ENCODE measurements around the gene MED12L. TPM values are rescaled to one million over a fixed set of nuclear protein-coding genes. Genes with fewer than 3 reads are reported as not detected.
A peak's percentile ranks its signal among the peaks of the same experiment; 100 is the strongest.

MED12L gene
- total RNA-seq, 1 experiment from 2014 or later: 0.29 TPM

DNA sequence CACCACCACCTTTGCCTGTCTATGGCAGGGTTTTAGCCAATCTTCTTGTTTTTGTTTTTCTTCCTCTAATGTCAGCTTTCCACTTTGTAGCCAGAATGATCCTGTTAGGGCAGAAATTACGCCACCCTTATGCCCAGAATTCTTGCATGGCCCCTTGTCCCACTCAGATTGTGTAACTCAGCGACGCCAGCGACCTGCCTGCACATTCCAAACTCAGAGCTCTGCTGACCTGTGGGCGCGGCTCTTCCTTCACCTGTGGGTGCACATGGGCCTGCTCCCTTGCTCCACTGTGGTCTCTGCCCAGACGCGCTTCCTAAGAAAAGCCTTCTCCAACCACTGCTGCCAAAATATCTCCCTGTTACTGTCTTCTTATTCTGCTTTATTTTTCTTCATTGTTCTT is 45.0 kb downstream of the MED12L start:
- H3K4me3 ChIP-seq: no peak overlapping the region
- H3K36me3 ChIP-seq: no peaks in the 10 kb centered on the region
- H3K27me3 ChIP-seq (replicated peaks): peaks cover 5% of the 10 kb centered on the region; the same call in 1 of the 2 replicates
- no peak overlapping the region for H3K27ac ChIP-seq
- H3K4me1 ChIP-seq (replicated peaks): no peaks in the 10 kb centered on the region
- H3K9me3 ChIP-seq (replicated peaks): no peaks in the 10 kb centered on the region
- no peak for DNase-seq (ENCODE audit: low read depth in 1 of 2, low spot score in 2 of 2)

DNA sequence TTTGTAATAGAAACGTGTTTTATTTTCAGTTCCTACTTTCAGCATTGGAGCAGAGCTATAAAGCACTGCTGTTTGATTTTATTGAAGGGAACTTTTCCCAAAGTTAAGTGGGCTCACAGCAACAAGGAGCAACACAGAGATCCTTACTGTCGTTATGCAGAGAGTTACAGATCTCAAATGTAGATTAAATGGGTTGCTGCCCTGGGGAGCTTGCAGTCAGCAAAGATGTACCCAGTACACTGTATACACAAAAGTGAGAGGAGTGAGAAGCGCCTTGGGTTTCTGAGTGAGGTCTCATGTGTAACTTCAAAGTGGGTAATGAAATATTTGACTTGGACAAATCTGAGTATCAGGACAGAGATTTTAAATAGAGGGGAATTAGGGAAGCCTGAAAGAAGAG is 47.7 kb downstream of the MED12L start:
- H3K9me3 ChIP-seq (replicated peaks): no peaks in the 10 kb centered on the region
- H3K27me3 ChIP-seq (replicated peaks): peaks cover 5% of the 10 kb centered on the region; the same call in 1 of the 2 replicates
- DNase-seq (ENCODE audit: low read depth in 1 of 2, low spot score in 2 of 2): no peak
- no peaks in the 10 kb centered on the region for H3K4me1 ChIP-seq (replicated peaks)
- no peak overlapping the region for H3K27ac ChIP-seq
- H3K36me3 ChIP-seq: no peaks in the 10 kb centered on the region
- H3K4me3 ChIP-seq: no peak overlapping the region

DNA sequence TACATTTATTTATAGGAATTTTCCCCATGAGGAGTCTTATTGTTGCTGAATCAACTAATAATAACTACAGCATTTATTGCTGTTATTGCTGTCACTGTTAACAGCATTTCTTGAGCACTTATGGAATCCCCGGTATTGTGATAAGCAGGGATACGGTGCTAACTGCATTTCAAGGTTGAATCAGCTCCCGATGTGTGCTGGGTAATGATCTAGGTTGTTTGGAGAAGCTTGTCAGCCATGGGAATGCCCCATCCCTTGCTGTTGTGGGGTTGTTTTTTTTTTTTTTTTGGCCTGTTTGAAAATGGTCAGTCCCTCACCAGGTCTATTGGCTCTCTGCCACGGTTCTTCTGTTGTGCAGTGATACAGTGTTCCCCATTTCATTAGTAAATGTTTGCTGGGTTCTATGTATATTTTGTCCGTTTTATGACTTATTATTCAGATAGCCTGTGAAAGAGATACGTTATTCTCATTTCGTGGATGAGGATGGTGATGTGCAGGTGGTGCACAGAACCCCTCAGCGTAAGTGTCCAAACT is 48.5 kb downstream of the MED12L start:
- H3K4me3 ChIP-seq: no peak overlapping the region
- no peaks in the 10 kb centered on the region for H3K9me3 ChIP-seq (replicated peaks)
- no peaks in the 10 kb centered on the region for H3K36me3 ChIP-seq
- no peak for DNase-seq (ENCODE audit: low read depth in 1 of 2, low spot score in 2 of 2)
- H3K27ac ChIP-seq: no peak overlapping the region
- no peaks in the 10 kb centered on the region for H3K4me1 ChIP-seq (replicated peaks)
- H3K27me3 ChIP-seq (replicated peaks): peaks cover 5% of the 10 kb centered on the region; the same call in 1 of the 2 replicates

DNA sequence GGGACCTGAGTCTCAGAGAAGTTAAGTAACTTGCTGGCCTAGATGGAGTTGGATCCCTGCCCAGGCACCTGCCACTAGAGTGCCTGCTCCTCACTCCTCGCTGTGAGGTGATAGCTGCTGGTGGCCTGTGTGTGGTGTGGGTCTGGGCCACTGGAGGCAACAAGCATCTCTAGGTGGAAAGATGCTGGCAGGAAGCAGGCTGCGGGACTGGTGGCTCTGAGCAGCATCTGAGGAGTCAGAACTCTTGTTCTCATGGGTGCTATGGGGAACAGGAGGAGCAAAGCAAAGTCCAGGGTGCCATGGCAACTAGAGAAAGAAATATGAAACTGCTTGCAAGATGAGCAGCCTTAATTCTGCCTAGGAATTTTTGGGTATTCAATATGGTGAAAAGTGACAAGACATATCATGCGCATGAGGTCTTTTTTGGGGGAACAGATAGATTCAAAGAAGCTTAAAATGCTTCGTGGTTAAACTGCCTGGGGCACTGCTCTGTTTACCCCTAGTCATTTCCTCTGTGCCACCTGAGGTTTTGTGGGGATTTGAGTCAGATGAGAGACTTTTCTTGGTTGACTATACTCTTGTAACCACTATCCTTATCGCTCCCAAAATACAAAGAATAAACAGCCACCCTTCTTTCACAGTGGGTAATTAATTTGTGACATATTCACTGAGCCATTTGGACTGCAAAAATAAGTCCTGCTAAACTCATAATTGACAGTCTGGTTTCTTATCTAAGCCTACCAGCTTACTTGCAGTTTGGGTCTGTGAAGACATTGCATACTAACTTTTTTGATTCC is 50.3 kb downstream of the MED12L start:
- Histone ChIP-seq H3K27ac (no peak overlapping the region), H3K4me1 (replicated peaks) (no peaks in the 10 kb centered on the region), H3K27me3 (replicated peaks) (peaks cover 11% of the 10 kb centered on the region; the same call in 1 of the 2 replicates), H3K36me3 (no peaks in the 10 kb centered on the region), H3K9me3 (replicated peaks) (no peaks in the 10 kb centered on the region), H3K4me3 (no peak overlapping the region)
- DNase-seq (ENCODE audit: low read depth in 1 of 2, low spot score in 2 of 2): no peak

DNA sequence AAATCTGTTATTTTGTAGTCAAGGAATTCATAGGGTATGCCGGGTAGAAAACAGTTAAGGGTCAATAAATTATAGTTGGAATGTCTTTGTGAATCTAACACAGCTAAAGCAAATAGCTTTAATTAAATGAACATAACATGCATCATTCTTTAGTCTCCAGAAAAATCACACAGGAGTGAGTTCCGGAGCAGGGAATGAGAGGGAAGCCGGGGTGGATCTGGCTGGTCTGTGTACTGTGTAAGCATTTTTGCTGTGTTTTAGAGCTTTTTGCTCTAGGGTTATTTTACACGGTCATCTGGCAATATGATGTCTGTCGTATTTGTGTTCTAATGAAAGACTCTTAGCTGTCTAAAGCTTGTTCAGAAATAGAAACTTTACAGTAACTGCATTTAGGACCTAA is 57.5 kb downstream of the MED12L start:
- H3K27me3 ChIP-seq (replicated peaks): peaks cover 20% of the 10 kb centered on the region
- no peaks in the 10 kb centered on the region for H3K9me3 ChIP-seq (replicated peaks)
- DNase-seq (ENCODE audit: low read depth in 1 of 2, low spot score in 2 of 2): no peak
- H3K4me1 ChIP-seq (replicated peaks): peaks cover 7% of the 10 kb centered on the region
- no peak overlapping the region for H3K27ac ChIP-seq
- H3K36me3 ChIP-seq: no peaks in the 10 kb centered on the region
- H3K4me3 ChIP-seq: no peak overlapping the region

DNA sequence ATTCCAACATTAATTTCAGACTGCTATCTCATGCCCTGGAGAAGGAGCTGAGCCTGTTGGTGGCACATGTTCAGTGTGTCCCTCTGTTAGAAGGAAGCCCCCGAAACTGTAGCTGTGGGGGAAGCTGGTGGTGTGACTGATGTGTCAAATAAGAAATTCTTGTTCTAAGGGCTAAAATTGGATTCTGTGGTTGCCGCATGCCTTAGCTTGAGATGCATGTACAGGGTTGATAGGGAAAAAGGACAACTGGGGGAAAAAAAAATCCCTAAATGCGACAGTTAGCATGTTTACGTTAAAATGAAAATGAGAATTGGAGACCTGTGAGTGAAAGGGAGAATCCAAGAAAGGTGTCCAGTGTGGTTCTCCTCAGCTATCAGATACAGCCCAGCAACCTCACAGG is 58.6 kb downstream of the MED12L start:
- Histone ChIP-seq H3K27me3 (replicated peaks) (peaks cover 20% of the 10 kb centered on the region), H3K27ac (no peak overlapping the region), H3K4me1 (replicated peaks) (peaks cover 7% of the 10 kb centered on the region)

DNA sequence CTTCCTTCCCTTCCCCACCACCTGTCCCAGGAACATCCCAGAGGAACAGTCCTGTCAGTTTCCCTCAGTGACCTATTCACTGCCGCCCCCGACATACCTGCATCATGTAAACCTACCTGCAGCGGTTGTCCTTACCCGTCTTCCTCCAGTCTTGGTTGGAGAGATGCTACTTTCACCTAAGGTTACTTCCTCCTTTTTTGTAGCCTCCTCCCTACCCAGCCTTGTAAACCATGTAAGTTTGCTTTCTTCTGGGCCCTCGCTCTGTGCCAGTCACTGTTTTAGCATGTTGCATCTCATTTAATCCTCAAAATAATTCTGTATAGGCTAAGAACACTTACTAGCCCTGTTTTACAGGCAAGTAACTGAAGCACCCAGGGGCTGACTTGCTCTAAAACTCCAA is 59.3 kb downstream of the MED12L start:
- no peak overlapping the region for H3K27ac ChIP-seq
- DNase-seq (ENCODE audit: low read depth in 1 of 2, low spot score in 2 of 2): no peak
- no peaks in the 10 kb centered on the region for H3K9me3 ChIP-seq (replicated peaks)
- peaks cover 19% of the 10 kb centered on the region for H3K27me3 ChIP-seq (replicated peaks)
- H3K4me3 ChIP-seq: no peak overlapping the region
- H3K36me3 ChIP-seq: no peaks in the 10 kb centered on the region
- H3K4me1 ChIP-seq (replicated peaks): peaks cover 7% of the 10 kb centered on the region

More for the DNA sequence above, 58.6 kb downstream of the MED12L start:
- Histone ChIP-seq H3K9me3 (replicated peaks) (no peaks in the 10 kb centered on the region), H3K36me3 (no peaks in the 10 kb centered on the region), H3K4me3 (no peak overlapping the region)
- no peak for DNase-seq (ENCODE audit: low read depth in 1 of 2, low spot score in 2 of 2)

DNA sequence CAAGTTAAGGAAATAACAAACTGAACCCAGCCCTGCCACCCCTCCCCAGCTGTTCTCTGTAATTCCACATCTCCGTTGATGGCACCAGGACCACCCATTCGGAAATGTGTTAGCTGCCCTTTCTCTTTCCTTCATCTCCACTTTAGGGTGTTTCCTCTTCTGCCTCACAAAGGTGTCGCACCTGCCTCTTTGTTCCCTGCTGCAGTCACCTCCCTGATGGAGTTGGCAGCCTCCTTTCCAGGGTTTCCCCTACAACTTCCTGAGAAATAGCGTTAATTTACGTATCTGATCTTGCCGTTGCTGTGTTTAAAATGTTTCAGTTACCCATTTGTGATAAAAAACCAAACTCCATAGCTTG is 60.2 kb downstream of the MED12L start:
- no peak overlapping the region for H3K27ac ChIP-seq
- no peaks in the 10 kb centered on the region for H3K9me3 ChIP-seq (replicated peaks)
- peaks cover 7% of the 10 kb centered on the region for H3K4me1 ChIP-seq (replicated peaks)
- H3K27me3 ChIP-seq (replicated peaks): peaks cover 14% of the 10 kb centered on the region
- no peaks in the 10 kb centered on the region for H3K36me3 ChIP-seq
- DNase-seq (ENCODE audit: low read depth in 1 of 2, low spot score in 2 of 2): no peak
- no peak overlapping the region for H3K4me3 ChIP-seq

DNA sequence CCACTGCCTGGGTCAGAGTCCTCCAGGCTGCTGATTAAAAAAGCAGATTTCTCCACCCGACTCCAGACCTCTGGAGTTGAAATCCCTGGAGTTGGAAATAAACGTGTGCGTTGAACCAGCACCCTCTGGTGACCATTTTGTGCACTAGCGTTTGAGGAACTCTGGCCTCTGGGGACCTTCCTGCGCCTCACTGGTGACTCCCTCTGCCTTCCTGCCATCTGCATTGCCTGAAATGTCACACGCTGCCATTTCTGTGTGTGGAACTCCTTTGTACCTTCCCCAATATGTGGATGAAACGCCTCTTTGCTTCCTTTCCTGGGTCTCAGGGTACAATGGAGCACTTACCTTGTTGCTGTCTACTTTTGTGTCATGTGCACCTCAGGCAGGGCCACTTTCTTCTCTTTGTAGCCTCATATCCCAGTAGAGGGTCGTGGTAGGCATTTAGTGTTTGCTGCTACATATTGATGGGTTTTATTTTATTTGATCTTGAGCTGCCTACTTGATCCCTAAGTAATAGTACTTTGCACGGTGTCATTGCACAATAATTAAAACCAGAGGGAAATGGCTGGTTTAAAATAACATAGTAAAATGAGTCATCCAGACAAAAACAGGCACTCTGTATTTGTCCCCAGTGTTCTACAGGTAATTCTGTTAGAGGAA is 60.7 kb downstream of the MED12L start:
- no peak overlapping the region for H3K4me3 ChIP-seq
- H3K27me3 ChIP-seq (replicated peaks): peaks cover 14% of the 10 kb centered on the region
- peaks cover 7% of the 10 kb centered on the region for H3K4me1 ChIP-seq (replicated peaks)
- no peak overlapping the region for H3K27ac ChIP-seq
- DNase-seq (ENCODE audit: low read depth in 1 of 2, low spot score in 2 of 2): peak; percentile 45 to 52
- no peaks in the 10 kb centered on the region for H3K36me3 ChIP-seq
- no peaks in the 10 kb centered on the region for H3K9me3 ChIP-seq (replicated peaks)

DNA sequence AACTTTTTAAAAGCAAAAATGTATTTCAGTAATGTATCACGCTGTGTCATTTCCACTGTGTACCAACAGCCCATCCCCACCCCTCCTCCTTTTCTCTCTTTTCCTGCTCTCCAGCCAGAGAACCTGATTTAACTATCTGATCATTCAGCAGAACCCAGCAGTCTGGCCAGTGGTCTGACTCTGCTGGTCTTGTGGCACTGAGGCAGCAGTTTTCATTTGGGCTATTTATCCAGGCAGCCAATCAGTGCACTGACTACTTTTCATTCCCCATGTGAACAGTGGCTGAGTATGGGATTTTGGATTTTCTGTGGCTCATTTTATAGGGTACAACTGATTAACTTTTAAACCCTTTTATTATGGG is 61.2 kb downstream of the MED12L start:
- Histone ChIP-seq H3K36me3 (no peaks in the 10 kb centered on the region), H3K27me3 (replicated peaks) (peaks cover 9% of the 10 kb centered on the region), H3K27ac (no peak overlapping the region), H3K4me1 (replicated peaks) (peaks cover 7% of the 10 kb centered on the region), H3K9me3 (replicated peaks) (no peaks in the 10 kb centered on the region), H3K4me3 (no peak overlapping the region)
- DNase-seq (ENCODE audit: low read depth in 1 of 2, low spot score in 2 of 2): no peak

DNA sequence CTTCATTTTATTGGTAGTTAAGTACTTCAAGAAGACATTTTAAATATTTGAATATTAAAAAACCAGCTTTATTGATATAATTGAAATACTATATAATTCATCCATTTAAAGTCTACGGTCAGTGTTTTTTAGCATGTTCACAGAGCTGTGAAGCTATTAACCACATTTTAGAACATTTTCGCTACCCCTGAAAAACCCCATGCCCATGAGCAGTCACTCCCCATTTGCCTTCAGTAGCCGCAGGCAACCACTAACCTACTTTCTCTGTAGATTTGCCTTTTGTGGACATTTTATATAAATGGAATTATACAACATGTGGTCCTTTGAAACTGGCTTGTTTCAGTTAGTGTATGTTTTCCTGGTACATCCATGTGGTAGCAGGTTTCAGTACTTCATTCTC is 61.8 kb downstream of the MED12L start:
- Histone ChIP-seq H3K4me3 (no peak overlapping the region), H3K27ac (no peak overlapping the region), H3K9me3 (replicated peaks) (no peaks in the 10 kb centered on the region), H3K27me3 (replicated peaks) (peaks cover 3% of the 10 kb centered on the region; the same call in 1 of the 2 replicates), H3K36me3 (no peaks in the 10 kb centered on the region), H3K4me1 (replicated peaks) (peaks cover 7% of the 10 kb centered on the region)
- DNase-seq (ENCODE audit: low read depth in 1 of 2, low spot score in 2 of 2): no peak

DNA sequence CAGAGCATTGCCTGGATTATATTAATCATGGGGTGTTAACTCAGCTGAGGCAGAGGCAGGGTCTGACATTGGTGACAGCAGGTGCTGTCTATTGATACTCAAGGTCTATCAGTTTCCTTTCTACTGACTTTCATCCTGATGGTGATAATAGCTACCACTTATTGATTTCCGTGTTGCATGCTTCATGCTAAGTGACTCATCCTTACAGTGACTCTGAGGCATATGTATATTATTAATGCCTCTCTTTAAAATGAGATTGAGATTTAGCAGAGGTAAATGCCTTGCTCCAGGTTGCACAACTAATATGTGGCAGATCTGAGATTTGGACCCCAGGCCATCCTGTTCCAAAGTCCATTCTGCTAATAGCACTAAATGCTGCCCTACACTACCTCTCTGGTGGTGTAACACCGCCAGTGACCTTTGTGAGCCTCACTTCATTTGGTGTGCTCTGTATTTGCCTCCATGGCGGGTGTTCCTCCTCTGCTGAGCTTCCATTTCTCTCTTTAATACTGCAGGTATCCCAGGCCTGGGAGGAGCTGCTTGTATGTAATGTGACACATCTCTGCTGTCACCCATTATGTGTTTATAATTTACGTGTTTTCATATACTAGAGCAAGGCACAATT is 67.1 kb downstream of the MED12L start:
- no peak for DNase-seq (ENCODE audit: low read depth in 1 of 2, low spot score in 2 of 2)
- no peaks in the 10 kb centered on the region for H3K27me3 ChIP-seq (replicated peaks)
- peaks cover 17% of the 10 kb centered on the region for H3K4me1 ChIP-seq (replicated peaks)
- no peak overlapping the region for H3K4me3 ChIP-seq
- no peaks in the 10 kb centered on the region for H3K9me3 ChIP-seq (replicated peaks)
- no peak overlapping the region for H3K27ac ChIP-seq
- no peaks in the 10 kb centered on the region for H3K36me3 ChIP-seq

DNA sequence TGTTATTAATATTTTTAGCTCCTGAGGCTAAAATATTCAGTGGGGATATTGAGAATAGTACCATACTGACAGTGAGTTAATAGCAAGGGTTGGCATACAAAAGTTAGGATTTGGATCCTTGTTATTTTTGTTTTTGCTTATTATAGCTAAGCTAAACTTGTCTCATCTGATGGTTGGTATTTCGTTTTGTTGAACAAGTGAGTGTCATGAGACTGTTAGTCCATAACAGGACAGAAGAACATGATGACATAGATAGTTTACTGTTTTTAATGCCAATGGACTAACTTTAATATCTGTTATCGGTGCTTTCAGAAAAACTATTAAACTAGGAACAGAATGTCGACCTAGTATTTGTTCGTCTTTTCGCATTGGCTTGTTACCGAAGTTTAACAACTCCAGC is 69.1 kb downstream of the MED12L start:
- H3K27ac ChIP-seq: no peak overlapping the region
- no peak overlapping the region for H3K4me3 ChIP-seq
- H3K9me3 ChIP-seq (replicated peaks): no peaks in the 10 kb centered on the region
- H3K36me3 ChIP-seq: no peaks in the 10 kb centered on the region
- no peaks in the 10 kb centered on the region; the same call in 1 of the 2 replicates for H3K27me3 ChIP-seq (replicated peaks)
- H3K4me1 ChIP-seq (replicated peaks): peaks cover 17% of the 10 kb centered on the region
- DNase-seq (ENCODE audit: low read depth in 1 of 2, low spot score in 2 of 2): no peak
